Measurements from ENCODE around the gene AS3MT.
"Not testable (repeated sequence)": the region's sequence is repeated elsewhere in the genome, so short reads cannot be mapped to it uniquely, and the experiment has no call there.

AS3MT gene

GRCh38 chr10:102869258-102870198 lies at the start of gene AS3MT:
Gene AS3MT, plus strand, starts transcription at chr10:102869470. Its CDS starts 123 bp downstream, at chr10:102869593.
- DNase-seq, result peak; percentile 49

- not testable (repeated sequence) for DNase-seq
Observed at GRCh38 chr10:102820008-102820407, 49.3 kb upstream of the AS3MT start.

GRCh38 chr10:102822222-102822621 lies 47.0 kb upstream of the AS3MT start:
- no peak for DNase-seq

GRCh38 chr10:102824664-102825063 lies 44.6 kb upstream of the AS3MT start:
- no peak for DNase-seq

- DNase-seq, result no peak
Observed at GRCh38 chr10:102826148-102826796, 43.0 kb upstream of the AS3MT start.

- DNase-seq, result no peak
Observed at GRCh38 chr10:102827597-102827975, 41.7 kb upstream of the AS3MT start.

GRCh38 chr10:102831322-102832071 lies 37.8 kb upstream of the AS3MT start:
- DNase-seq, result peak; percentile 34

- no peak for DNase-seq
Observed at GRCh38 chr10:102832248-102832647, 37.0 kb upstream of the AS3MT start.

- peak; percentile 58 for DNase-seq
Observed at GRCh38 chr10:102832987-102833386, 36.3 kb upstream of the AS3MT start.

GRCh38 chr10:102834143-102834542 lies 35.1 kb upstream of the AS3MT start:
- DNase-seq, result no peak

- DNase-seq, result peak; percentile 75
Observed at GRCh38 chr10:102835007-102835482, 34.2 kb upstream of the AS3MT start.

- DNase-seq, result no peak
Observed at GRCh38 chr10:102837230-102837721, 32.0 kb upstream of the AS3MT start, which contains the start of gene CYP17A1. Gene CYP17A1, minus strand, starts transcription at chr10:102837413. Its CDS starts 52 bp downstream, at chr10:102837361.

GRCh38 chr10:102838276-102838927 lies 30.9 kb upstream of the AS3MT start:
- DNase-seq, result not testable (repeated sequence)

GRCh38 chr10:102841827-102842345 lies 27.4 kb upstream of the AS3MT start:
- DNase-seq, result no peak

GRCh38 chr10:102843139-102843538 lies 26.1 kb upstream of the AS3MT start:
- not testable (repeated sequence) for DNase-seq

- DNase-seq, result not testable (repeated sequence)
Observed at GRCh38 chr10:102844190-102844776, 25.0 kb upstream of the AS3MT start.

GRCh38 chr10:102845352-102845902 lies 23.8 kb upstream of the AS3MT start:
- no peak for DNase-seq

- DNase-seq, result no peak
Observed at GRCh38 chr10:102850025-102850518, 19.2 kb upstream of the AS3MT start.

- DNase-seq, result not testable (repeated sequence)
Observed at GRCh38 chr10:102853237-102853636, 16.0 kb upstream of the AS3MT start.

GRCh38 chr10:102855731-102856436 lies 13.4 kb upstream of the AS3MT start:
- peak; percentile 95 for DNase-seq
